ENCODE results near the gene TJP3. TPM values are rescaled to one million over a fixed set of nuclear protein-coding genes. Genes with fewer than 3 reads are reported as not detected.

The TJP3 gene, protein sequence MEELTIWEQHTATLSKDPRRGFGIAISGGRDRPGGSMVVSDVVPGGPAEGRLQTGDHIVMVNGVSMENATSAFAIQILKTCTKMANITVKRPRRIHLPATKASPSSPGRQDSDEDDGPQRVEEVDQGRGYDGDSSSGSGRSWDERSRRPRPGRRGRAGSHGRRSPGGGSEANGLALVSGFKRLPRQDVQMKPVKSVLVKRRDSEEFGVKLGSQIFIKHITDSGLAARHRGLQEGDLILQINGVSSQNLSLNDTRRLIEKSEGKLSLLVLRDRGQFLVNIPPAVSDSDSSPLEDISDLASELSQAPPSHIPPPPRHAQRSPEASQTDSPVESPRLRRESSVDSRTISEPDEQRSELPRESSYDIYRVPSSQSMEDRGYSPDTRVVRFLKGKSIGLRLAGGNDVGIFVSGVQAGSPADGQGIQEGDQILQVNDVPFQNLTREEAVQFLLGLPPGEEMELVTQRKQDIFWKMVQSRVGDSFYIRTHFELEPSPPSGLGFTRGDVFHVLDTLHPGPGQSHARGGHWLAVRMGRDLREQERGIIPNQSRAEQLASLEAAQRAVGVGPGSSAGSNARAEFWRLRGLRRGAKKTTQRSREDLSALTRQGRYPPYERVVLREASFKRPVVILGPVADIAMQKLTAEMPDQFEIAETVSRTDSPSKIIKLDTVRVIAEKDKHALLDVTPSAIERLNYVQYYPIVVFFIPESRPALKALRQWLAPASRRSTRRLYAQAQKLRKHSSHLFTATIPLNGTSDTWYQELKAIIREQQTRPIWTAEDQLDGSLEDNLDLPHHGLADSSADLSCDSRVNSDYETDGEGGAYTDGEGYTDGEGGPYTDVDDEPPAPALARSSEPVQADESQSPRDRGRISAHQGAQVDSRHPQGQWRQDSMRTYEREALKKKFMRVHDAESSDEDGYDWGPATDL
- 1 to 10 TPM; 4.1 to 6.0 TPM for total RNA-seq

DNA sequence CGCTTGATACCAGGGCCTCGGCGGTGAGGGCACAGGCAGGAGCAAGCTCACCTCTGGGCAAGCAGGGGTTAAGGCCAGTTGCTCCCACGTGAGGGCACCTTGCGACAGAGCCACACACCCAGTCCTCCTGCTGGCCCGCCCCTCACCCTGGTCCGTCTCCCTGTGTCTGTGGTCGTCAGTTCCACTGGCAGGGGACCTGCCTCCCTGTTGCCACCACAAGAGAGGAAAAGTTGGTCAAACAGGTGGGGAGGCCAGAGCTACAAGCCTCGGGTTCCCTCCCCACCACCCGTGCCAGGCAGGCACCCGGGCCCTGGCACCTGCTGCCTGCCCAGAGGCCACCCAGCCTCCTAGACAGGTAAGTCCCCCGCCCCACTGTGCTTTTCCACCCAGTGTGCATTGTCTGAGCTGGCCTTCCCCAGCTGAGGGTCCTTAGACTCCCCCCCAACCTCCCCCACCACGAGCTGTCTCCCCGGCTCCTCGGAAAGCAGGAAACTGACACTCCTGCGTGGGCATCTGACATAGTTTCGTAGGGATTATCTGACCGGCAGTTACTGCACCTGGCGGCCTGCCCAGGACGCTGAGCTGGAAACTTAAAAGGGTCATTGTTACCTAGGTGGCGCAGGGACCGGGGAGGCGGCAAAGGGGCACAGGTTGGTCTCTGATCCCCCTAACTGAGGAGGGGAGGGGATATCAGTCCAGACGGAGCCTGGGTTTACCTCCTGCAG, at the start of gene TJP3:
TSS of gene TJP3 (plus strand) at position 178 of the 725 bp plus-strand sequence. CDS start 20,049 bp downstream, outside the sequence.

DNA sequence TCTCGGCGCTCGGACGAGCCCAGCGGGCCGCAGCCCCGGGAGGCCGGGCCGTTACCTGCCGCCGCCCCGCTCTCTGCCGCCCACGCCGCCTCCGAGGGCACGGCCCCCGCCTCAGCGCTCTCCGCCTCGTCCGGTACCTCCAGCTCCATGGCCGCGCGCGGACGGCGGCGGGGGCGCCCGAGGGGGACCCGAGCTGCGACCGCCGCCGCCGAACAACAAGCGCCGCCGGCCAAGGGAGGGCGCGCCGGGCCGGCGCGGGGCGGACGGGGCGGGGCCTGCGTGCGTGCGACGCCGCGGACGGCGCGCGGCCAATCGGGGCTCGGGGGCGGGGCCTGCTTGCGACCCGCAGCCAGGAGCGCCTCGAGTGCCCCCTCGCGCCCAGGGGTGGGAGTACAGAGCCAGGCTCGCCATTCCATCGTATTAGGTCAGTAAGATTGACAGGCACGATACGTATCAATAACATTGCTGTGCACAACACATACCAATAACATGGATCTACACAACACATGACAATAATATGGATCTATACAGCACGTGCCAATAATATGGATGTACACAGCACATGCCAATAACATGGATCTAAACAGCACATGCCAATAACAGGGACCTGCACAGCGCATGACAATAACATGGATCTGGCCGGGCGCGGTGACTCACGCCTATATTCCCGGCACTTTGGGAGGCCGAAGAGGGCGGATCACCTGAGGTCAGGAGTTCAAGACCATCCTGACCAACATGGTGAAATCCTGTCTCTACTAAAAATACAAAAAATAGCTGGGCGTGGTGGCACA, 7.7 kb upstream of the TJP3 start, which contains the start of gene PIP5K1C:
TSS of gene PIP5K1C (minus strand) at position 227 of the 791 bp plus-strand sequence. CDS start at position 149, 78 bp downstream.

DNA sequence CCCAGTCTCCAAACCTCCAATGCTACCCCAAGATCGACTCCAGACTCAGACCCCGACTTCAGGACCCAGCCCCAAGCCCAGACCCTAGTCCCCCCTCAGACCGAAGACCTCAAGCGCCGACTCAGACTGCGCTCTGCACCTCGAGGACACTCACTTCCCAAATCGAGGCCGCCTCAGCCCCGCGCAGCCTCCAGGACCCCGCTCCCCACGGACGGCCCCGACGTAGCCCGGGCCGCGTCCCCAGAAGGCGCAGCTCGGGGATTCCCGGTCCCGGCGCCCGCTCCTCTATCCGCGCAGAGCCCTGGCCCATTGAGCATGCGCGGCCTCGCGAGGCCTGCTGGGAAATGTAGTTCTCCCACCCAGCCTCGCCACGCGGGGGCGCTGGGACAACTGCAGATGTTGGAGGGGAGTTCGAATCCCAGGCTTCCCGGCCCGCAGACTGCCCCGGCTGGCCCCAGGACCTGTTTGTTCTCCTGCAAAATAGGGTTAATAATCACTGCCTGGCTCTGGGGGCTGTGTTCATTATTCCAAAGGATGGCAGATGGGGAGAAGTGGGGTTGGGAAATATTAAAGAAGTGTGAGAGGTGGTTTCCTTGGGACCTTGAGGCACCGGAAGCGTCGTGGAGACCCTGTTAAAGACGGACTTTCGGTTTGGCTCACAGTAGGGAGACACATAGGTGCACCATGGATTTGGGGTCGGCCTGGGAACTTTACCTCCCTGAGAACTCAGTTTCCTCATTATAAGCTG, 53.4 kb downstream of the TJP3 start, which contains the start of gene APBA3:
TSS of gene APBA3 (minus strand) at position 311 of the 748 bp plus-strand sequence. CDS start 1,428 bp downstream, outside the sequence.

DNA sequence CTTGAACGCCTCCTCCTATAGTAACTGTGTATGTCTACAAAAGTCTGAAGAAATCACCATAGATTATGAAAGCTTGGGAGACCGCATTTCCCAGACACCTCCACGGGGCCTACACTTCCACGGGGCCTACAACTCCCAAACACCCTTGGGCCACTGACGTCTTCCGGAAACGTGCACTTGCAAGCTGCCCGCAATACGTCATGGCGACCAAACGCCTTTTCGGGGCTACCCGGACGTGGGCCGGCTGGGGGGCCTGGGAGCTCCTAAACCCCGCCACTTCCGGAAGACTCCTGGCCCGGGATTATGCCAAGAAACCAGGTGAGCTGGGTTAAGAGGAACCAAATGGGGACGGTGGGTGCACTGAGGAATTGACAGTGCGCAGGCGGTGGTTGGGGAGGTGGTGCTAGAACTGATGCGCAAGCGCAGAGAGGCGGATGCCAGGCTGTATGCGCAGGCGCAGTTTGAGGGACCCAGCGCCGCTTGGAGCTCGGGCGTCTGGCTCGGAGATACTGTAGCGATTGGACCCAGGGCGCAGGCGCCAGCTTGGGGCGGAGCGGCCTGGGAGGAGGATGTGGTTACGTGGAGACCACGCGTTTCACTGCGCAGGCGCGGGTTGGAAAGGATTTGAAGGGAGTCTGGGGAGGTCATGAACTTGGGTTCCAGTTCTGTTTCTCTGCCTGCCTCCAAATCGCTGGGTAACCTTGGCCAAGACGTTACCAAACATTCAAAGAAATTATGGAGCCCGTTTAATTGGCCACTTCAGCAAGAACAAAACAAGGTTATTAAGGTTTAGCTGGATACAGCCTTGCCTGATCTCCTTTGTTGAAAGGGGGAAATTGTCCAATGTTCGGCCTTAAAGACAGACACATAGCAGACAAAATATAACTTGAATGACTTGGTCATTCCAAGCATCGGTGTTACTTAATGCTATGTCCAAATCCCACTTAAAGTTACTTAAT, 54.6 kb downstream of the TJP3 start, which contains the start of gene MRPL54:
TSS of gene MRPL54 (plus strand) at position 182 of the 959 bp plus-strand sequence. CDS start at position 201, 19 bp downstream.

DNA sequence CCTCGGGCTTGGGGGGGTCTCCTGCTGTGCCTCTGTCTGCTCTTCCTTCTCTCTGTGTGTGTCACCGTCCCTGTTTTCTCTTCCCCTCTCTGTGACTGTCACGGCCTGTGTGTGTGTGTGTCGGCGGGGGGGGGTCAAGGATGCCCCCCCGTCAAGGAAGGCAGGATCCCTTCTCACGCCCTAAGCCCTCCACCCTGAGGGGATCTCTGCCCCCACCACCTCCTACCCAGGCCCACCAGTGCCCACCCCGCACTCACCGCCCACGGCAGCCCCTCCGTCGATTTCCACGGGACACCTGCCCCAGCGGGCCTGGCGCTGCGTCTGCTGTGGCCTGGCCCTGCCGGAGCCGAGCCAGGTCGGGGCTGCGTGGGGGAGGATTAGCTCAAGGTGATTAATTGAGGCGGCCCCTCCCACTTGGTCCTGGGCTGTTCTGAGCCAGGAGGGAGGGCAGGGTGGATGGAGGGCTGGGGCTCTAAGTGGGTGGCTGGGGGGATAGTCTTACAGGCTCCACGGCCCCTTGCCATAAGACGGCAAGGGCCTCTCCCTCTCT, 63.8 kb downstream of the TJP3 start, which contains the start of gene RAX2:
TSS of gene RAX2 (minus strand) at position 323 of the 550 bp plus-strand sequence. CDS start 486 bp downstream, outside the sequence.

DNA sequence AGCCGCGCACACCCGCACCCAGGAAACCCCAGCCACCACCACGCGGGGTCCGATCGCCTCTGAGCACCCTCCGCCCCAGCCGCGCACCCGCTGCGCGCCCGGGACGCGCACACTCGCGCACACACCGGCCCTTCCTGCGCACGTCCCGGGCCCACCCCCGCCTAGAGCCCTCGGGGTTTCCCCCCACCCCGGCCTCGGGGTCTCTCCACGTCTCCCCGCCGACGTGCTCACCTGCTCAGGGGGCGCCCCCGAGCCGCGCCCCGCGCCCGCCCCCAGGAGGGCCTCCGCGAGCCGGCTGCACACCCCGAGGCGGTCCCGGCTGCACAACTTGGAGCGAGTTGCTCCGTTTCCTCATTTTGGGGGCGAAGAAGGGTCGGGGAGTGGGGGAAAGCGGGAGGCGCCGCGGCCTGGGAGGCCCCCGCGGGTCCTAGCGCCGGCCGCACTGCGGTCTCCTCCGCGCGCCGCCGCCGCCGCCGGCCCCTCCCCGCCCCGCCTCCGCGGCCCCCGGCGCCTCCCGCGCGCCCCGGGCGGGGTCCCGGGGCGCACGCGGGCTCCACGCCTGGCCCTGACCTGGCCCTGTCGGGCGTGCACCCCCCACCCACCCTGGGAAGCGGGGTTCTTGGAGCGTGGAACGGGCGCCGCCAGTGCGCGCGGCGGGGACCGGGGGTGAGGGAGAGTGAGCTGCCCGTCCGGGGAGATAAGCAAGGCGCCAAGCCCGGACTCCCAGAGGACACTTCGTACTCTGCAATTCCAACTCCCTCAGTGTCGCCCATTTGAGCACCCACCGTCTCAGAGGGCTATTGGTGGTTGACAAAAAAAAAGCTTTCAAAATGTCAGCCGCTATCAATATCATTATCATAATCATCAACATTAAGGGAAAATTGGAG, 78.0 kb downstream of the TJP3 start, which contains the start of gene MATK:
TSS of gene MATK (minus strand) at position 444 of the 887 bp plus-strand sequence. CDS start 1,246 bp downstream, outside the sequence.

Other genes with a start within 250 kb of the TJP3 start
- gene SMIM24, start 227.9 kb upstream of the TJP3 start, total RNA-seq, result under 1 TPM in 1 of 2 experiments, not detected in 1; 0.25 TPM
- gene SMIM44, start 224.9 kb upstream of the TJP3 start, total RNA-seq, result not detected
- gene DOHH, start 207.7 kb upstream of the TJP3 start, total RNA-seq, result 10 to 100 TPM; 10.2 to 10.3 TPM
- 10 to 100 TPM; 69.4 to 71.1 TPM for gene FZR1, start 202.1 kb upstream of the TJP3 start, total RNA-seq
- gene TEKTIP1, start 169.2 kb upstream of the TJP3 start, total RNA-seq, result 1 to 10 TPM; 5.7 to 6.1 TPM
- gene MFSD12, start 150.8 kb upstream of the TJP3 start, total RNA-seq, result 10 to 100 TPM; 80.6 to 82.9 TPM
- gene HMG20B, start 135.4 kb upstream of the TJP3 start, total RNA-seq, result 10 to 100 TPM; 50.4 to 54.3 TPM
- 1 to 10 TPM; 2.9 to 3.0 TPM for gene GIPC3, start 122.9 kb upstream of the TJP3 start, total RNA-seq
- gene TBXA2R, start 101.5 kb upstream of the TJP3 start, total RNA-seq, result 1 to 10 TPM; 3.8 TPM
- 10 to 100 TPM; 29.1 to 30.9 TPM for gene CACTIN, start 81.6 kb upstream of the TJP3 start, total RNA-seq
- gene PIP5K1C, start 7.9 kb upstream of the TJP3 start, total RNA-seq, result 10 to 100 TPM; 19.9 to 22.1 TPM
- 10 to 100 TPM; 53.7 to 54.5 TPM for gene APBA3, start 53.3 kb downstream of the TJP3 start, total RNA-seq
- 10 to 100 TPM; 83.6 to 84.8 TPM for gene MRPL54, start 54.3 kb downstream of the TJP3 start, total RNA-seq
- not detected for gene RAX2, start 63.8 kb downstream of the TJP3 start, total RNA-seq
- gene MATK, start 78.0 kb downstream of the TJP3 start, total RNA-seq, result 10 to 100 TPM; 35.8 to 38.8 TPM
- under 1 TPM; 0.14 to 0.40 TPM for gene ZFR2, start 160.7 kb downstream of the TJP3 start, total RNA-seq
- not detected for gene ATCAY, start 172.3 kb downstream of the TJP3 start, total RNA-seq
- gene NMRK2, start 224.7 kb downstream of the TJP3 start, total RNA-seq, result not detected

Measured in activated naive CD4-positive, alpha-beta T cell treated with anti-CD3 and anti-CD28 coated beads, Interleukin-2, amount 10 ng/mL, durations not matched to agents 5 hours and 36 hours (primary cell).